ENCODE data around the gene FAM50A. TPM values are rescaled to one million over a fixed set of nuclear protein-coding genes. Genes with fewer than 3 reads are reported as not detected.
"Not testable (repeated sequence)": the region's sequence is repeated elsewhere in the genome, so short reads cannot be mapped to it uniquely, and the experiment has no call there.

FAM50A gene, protein sequence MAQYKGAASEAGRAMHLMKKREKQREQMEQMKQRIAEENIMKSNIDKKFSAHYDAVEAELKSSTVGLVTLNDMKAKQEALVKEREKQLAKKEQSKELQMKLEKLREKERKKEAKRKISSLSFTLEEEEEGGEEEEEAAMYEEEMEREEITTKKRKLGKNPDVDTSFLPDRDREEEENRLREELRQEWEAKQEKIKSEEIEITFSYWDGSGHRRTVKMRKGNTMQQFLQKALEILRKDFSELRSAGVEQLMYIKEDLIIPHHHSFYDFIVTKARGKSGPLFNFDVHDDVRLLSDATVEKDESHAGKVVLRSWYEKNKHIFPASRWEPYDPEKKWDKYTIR
- total RNA-seq, result 21.2 TPM

GRCh38 chrX:154443992-154444754 lies at the start of gene FAM50A:
TSS of gene FAM50A (plus strand) at chrX:154444141. CDS start at chrX:154444236, 95 bp downstream.
- DNase-seq (ENCODE audit: low spot score in 2 of 2) (peak; percentile 92 to 94), FAIRE-seq (no peak)

GRCh38 chrX:154396363-154396762 lies 47.6 kb upstream of the FAM50A start:
- not testable (repeated sequence) for DNase-seq (ENCODE audit: low spot score in 2 of 2); FAIRE-seq

DNA sequence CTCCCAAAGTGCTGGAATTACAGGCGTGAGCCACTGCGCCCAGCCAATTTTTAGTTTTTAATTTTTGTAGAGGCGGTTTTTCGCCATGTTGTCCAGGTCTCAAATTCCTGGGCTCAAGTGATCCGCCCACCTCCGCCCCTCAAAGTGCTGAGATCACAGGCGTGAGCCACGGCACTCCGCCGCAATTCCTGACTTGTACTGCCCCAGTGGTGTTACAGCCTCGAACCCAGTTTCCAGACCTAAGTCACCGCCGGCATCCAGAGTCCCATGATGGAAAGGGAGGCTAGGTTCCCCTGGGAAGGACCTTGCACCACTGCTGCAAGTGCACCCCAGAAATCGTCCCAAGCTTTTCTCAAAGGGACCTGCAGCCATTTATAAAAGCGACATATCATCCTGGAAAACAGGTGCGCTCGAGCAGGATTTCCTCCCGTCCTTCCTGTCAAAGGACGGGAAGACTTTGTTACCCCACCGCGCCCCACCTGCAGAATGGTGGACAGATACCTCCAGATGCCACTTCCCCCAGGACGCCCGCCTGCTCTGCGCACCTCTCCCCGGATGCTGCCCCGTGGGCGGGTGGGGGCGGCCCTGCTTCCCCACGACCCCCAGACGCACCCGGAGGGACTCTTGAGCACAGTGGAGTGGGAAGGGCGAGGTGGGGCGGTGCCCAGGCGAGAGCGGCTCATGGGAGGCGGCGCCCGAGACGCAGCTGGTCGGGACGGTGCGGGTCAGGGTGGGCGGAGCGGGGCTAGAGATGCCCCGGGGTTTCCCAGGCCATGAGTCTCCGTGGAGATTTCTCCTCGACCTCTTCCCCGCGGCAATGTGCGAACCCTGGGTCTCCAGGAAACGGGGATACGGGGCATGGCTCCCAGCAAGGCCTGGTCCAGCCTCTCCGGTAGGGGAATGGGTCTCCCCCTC lies 46.7 kb upstream of the FAM50A start:
- FAIRE-seq, result no peak
- DNase-seq (ENCODE audit: low spot score in 2 of 2), result peak in 1 of 2 donors; percentile 53

- peak; percentile 87 to 88 for DNase-seq (ENCODE audit: low spot score in 2 of 2)
- FAIRE-seq, result no peak
Measured at GRCh38 chrX:154397888-154398667, 45.9 kb upstream of the FAM50A start, which contains the start of gene RPL10. TSS of gene RPL10 (plus strand) at chrX:154398377. CDS start at chrX:154398520, 143 bp downstream.

DNA sequence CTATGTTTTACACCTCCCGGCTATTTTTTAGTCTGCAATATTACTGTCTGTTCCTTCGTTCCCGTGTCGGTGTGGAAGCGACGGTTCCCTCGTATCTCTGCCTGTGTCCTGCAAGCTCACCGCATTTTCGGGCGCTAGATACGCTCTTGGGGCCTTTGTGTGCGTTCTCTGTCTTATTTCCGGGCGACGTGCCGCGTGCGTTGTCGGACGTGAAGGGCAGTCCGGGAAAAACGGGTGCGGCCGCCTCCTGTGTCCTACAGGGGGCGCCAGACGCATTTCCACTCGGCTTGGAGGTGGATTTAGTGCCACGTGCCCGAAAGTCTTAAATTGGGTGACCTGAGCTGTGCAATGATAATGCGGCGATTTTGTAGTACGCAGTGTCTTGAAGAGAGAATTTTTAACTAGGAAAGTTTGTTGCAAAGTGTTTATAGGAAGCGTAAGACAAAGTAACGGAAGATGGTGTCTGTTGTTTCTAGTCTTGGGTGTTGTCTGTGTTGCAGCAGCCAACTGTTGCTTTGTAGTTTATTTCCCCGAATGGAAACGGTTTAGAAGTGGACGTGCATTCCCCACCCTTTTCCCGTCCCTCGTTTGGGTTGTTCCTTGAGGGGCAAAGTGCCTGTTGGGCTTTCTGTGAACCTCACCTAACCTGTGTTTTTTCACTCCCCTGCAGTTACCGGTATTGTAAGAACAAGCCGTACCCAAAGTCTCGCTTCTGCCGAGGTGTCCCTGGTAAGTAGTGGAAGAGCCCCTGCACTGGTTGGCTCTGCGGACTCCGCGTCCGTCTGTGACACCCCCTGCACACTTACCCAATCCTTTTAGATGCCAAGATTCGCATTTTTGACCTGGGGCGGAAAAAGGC lies 45.0 kb upstream of the FAM50A start:
- FAIRE-seq, result no peak
- peak; percentile 60 to 61 for DNase-seq (ENCODE audit: low spot score in 2 of 2)

GRCh38 chrX:154399527-154400368 lies 44.2 kb upstream of the FAM50A start:
- DNase-seq (ENCODE audit: low spot score in 2 of 2) (no peak), FAIRE-seq (no peak)

DNA sequence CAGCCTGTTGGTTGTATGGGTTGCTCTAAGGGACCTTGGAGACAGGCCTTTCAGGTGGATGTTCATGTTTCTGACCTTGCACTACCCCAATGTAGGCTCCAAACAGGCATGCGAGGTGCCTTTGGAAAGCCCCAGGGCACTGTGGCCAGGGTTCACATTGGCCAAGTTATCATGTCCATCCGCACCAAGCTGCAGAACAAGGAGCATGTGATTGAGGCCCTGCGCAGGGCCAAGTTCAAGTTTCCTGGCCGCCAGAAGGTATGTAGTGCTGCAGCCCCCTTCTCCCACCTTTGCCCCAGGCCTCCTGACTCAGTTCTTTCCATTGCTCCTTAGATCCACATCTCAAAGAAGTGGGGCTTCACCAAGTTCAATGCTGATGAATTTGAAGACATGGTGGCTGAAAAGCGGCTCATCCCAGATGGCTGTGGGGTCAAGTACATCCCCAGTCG lies 43.5 kb upstream of the FAM50A start:
- not testable (repeated sequence) for FAIRE-seq; DNase-seq (ENCODE audit: low spot score in 2 of 2)

DNA sequence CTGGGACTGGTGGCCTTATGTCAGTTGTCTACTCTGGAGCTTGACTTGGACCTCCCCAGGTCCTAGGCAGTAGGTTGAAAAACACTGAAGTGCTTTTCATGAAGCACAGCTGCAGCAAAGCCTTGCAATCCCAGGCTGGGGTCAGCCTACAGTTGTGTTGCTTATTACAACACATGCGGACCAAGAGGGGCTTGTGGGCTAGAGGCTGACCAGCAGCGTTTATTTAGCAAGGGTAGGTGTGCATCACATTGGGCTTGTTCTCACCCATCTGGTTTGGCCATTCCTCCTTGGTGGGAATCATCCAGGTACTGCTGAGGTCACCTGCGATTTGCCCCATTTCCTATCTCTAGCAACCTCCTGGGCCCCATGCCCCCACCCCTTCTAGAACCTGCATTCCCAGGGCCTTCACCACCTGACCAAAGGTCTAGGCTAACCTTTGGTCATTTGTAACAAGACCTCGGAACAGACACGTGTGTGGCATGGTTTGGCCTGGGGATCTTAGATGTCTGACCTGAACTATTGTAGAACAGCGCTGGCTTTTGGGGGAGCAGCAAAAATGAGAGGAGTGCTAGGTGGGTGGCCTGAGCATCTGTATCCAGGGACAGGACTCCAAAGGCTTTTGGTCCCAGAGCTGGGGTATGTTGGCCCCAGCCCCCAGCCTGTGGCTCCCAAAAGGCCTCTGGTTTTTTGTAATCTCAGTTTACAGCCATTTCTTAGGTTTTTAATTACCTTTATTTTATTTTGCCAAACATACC lies 42.7 kb upstream of the FAM50A start:
- FAIRE-seq (no peak), DNase-seq (ENCODE audit: low spot score in 2 of 2) (no peak)

GRCh38 chrX:154401918-154402621 lies 41.9 kb upstream of the FAM50A start:
- DNase-seq (ENCODE audit: low spot score in 2 of 2) (no peak), FAIRE-seq (no peak)

DNA sequence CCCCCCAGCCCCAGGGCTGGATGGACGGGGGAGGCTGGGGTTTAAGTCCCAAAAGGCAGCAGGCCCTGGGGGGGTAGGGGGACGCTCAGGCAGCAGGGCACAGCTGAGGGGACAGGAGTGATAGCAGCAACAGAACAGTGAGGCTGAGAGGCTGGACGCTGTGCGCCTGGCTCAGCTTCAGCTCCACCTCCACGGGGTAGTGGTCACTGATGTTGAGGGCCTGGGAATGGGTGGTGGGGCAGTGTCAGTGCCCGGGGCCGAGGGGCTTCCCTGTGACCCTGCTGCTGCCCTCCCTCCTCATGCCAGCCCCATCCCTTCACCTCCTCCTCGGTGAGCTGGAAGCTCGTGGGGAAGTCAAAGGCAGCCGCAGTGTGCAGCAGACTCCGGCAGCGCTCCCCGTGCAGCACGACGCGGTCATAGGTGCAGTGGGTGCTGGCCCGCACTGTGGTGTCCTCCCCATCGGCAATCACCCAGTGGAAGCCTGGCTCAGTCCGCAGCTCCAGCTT lies 41.3 kb upstream of the FAM50A start:
- FAIRE-seq, result no peak
- no peak for DNase-seq (ENCODE audit: low spot score in 2 of 2)

DNA sequence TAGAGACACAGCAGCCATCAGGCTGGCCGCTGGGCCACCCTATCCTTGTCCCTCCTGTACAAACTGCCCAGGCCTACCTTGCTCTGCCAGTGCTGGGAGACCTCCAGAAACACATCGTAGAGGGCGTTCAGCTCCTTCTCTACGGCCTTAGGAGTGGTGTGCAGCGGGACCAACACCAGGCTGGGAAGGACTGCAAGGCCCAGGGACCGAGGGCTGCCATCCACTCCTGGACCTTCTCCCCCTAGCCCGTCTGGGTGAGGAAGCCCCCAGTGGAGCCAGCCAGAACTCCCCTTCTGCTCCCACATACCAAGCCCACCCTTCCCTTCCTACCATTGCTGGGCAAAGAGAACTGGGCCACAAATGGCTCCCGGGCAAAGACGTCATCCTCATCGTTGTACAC lies 40.7 kb upstream of the FAM50A start:
- DNase-seq (ENCODE audit: low spot score in 2 of 2) (no peak), FAIRE-seq (no peak)

- FAIRE-seq (no peak), DNase-seq (ENCODE audit: low spot score in 2 of 2) (no peak)
Measured at GRCh38 chrX:154403858-154404257, 40.1 kb upstream of the FAM50A start.

DNA sequence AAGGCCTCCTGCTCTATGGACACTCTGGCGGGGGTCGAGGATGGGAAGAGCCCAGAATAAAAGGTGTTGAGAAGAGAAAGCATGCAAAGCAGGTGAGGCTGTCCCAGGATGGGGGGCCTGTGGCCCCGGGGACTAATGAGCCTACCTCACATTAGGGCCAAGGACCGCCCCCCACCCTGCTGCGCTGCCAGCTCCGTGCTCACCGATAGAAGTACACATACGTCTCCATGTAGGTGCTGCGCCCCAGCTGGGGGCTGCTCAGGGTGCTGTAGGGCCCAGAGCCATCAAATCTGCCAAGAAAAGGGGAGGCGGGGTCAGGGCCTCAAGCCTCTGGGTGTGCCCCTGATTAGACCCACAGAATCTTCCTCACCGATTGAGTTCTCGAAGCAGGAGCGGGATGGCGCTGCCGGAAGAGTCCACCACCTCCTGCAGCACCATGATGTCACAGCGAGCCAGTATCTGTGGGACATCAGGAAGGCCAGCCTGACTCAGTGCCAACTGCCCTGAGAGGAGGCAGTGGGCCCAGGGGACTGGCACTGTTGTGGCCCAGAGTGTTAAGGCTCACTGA lies 39.2 kb upstream of the FAM50A start:
- DNase-seq (ENCODE audit: low spot score in 2 of 2) (no peak), FAIRE-seq (no peak)

GRCh38 chrX:154408659-154409221 lies 35.2 kb upstream of the FAM50A start:
- DNase-seq (ENCODE audit: low spot score in 2 of 2) (no peak), FAIRE-seq (no peak)

DNA sequence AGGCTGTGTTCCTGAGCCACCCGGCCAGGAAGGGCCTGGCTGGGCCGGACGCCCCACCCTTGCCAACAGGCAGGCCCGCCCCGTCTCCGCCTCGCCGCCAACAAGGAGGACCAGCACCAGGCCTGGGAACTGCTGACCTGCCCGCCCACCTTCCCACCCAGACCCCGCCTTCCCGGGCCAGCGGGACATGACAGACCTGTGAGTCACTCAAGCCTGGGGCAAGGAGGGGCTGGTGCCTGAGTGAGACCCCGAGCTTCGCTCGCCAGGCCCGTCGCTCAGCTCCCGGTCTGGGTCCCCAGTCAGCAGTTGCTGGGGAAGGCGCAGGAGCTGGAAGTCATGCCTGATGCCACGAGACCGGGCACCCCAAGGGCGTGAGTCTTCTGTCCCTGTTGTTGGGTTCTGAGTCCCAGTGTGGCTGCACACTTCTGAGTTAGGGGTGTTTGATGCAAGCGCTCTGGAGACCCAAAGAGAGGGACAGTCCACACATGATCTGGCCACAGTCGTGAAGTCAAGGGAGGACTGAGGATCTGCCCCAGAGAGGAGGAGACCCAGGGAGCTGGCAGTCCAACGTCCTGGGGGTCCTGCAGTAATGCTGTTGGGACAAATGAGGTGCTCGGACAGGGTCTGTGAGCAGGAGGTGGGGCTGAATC lies 34.6 kb upstream of the FAM50A start, which contains the start of gene DNASE1L1:
Gene DNASE1L1, minus strand, starts transcription at position 33 of the 650 bp plus-strand sequence. CDS start 3,686 bp downstream, outside the sequence.
- FAIRE-seq, result no peak
- DNase-seq (ENCODE audit: low spot score in 2 of 2), result peak in 1 of 2 donors; percentile 42

All from frontal cortex (tissue), 4 donors.